ENCODE data around the gene CLHC1. TPM values are rescaled to one million over a fixed set of nuclear protein-coding genes. Genes with fewer than 3 reads are reported as not detected.
"Not testable (repeated sequence)": the region's sequence is repeated elsewhere in the genome, so short reads cannot be mapped to it uniquely, and the experiment has no call there.

Gene CLHC1
- total and polyA plus RNA-seq, 4 donors = 0.45 to 4.9 (median 2.6) TPM

DNA sequence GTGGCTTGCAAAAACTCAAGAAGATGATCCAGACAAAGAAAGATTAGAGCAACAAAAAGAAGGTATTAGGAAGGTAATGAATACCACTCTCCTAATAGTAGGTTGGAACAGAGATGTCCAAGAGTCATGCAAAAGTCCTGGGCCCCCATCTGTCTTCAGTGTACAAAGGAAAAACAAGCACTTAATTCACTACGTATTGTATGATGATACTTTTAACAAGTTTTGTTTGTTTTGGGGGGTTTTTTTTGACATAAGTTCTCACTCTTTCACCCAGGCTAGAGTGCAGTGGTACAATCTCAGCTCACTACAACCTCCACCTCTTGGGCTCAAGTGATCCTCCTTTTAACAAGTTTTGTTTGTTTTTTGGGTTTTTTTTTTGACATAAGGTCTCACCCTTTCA is 101.2 kb downstream of the CLHC1 start:
- Histone ChIP-seq H3K36me3 (ENCODE audit: control insufficient read depth in 4 of 4, insufficient read depth in 3 of 4, low read depth in 1 of 4, low read length in 3 of 4) (no peaks in the 10 kb centered on the region), H3K9me3 (ENCODE audit: control insufficient read depth in 4 of 4, low read length in 3 of 4) (no peaks in the 10 kb centered on the region), H3K9ac (ENCODE audit: low read depth in 1 of 2, low read length in 2 of 2) (no peak overlapping the region), H3K27me3 (ENCODE audit: control insufficient read depth in 4 of 4, insufficient read depth in 4 of 4, low read length in 3 of 4) (no peaks in the 10 kb centered on the region), H3K4me3 (ENCODE audit: low read depth in 1 of 3, low read length in 3 of 3) (no peak overlapping the region), H3K4me1 (ENCODE audit: control insufficient read depth in 4 of 4, insufficient read depth in 4 of 4, low read length in 3 of 4) (peaks cover 0 to 4% (median 1%) of the 10 kb centered on the region in 4 donors), H3K27ac (ENCODE audit: low read depth in 1 of 2, low read length in 2 of 2) (no peak overlapping the region)
- WGBS = 79% methylated on average over 1 of the region's 1 CpG
- no peak for DNase-seq (ENCODE audit: low spot score)
- TF ChIP-seq HNF4G (IDR thresholded peaks at IDR 0.05) (no peak), CTCF (IDR thresholded peaks at IDR 0.05; ENCODE audit: low read depth, low read length, missing input control) (no peak), MAX (IDR thresholded peaks at IDR 0.05) (no peak), GABPA (IDR thresholded peaks at IDR 0.05 in 1 of 2, conservative IDR thresholded peaks at IDR 0.05 in 1 of 2) (no peak), ZBTB33 (IDR thresholded peaks at IDR 0.05) (no peak), TAF1 (conservative IDR thresholded peaks at IDR 0.05) (no peak), RAD21 (IDR thresholded peaks at IDR 0.05) (no peak), RXRA (IDR thresholded peaks at IDR 0.05) (no peak)

- H3K9me3 ChIP-seq (ENCODE audit: control insufficient read depth in 4 of 4, low read length in 3 of 4); H3K9ac ChIP-seq (ENCODE audit: low read depth in 1 of 2, low read length in 2 of 2); H3K4me3 ChIP-seq (ENCODE audit: low read depth in 1 of 3, low read length in 3 of 3); H3K27ac ChIP-seq (ENCODE audit: low read depth in 1 of 2, low read length in 2 of 2); H3K4me1 ChIP-seq (ENCODE audit: control insufficient read depth in 4 of 4, insufficient read depth in 4 of 4, low read length in 3 of 4); DNase-seq (ENCODE audit: low spot score); H3K27me3 ChIP-seq (ENCODE audit: control insufficient read depth in 4 of 4, insufficient read depth in 4 of 4, low read length in 3 of 4); H3K36me3 ChIP-seq (ENCODE audit: control insufficient read depth in 4 of 4, insufficient read depth in 3 of 4, low read depth in 1 of 4, low read length in 3 of 4): not testable (repeated sequence)
- 94% methylated on average over 4 of the region's 4 CpGs for WGBS
These were observed 105.5 kb downstream of the CLHC1 start for GRCh38 chr2:55126643-55127042.

Other genes with a start within 250 kb of the CLHC1 start
- gene RTN4, start 181.8 kb downstream of the CLHC1 start, total RNA-seq = 100 to 1,000 TPM in 1 of 2 donors, 10 to 100 TPM in 1; 73.5 to 213 TPM
- 100 to 1,000 TPM in 1 of 2 donors, 10 to 100 TPM in 1; 88.8 to 348 TPM for gene RTN4, start 181.8 kb downstream of the CLHC1 start, polyA plus RNA-seq
- gene RPS27A, start 395 bp upstream of the CLHC1 start, total RNA-seq = 100 to 1,000 TPM; 225 to 555 TPM
- gene RPS27A, start 395 bp upstream of the CLHC1 start, polyA plus RNA-seq = 100 to 1,000 TPM; 424 to 655 TPM
- gene MTIF2, start 36.9 kb upstream of the CLHC1 start, total RNA-seq = 10 to 100 TPM; 15.4 to 29.7 TPM
- gene MTIF2, start 36.9 kb upstream of the CLHC1 start, polyA plus RNA-seq = 10 to 100 TPM; 17.1 to 19.3 TPM
- gene CCDC88A, start 187.6 kb upstream of the CLHC1 start, total RNA-seq = 10 to 100 TPM; 20.3 to 31.0 TPM
- 10 to 100 TPM in 1 of 2 donors, 1 to 10 TPM in 1; 4.0 to 10.7 TPM for gene CCDC88A, start 187.6 kb upstream of the CLHC1 start, polyA plus RNA-seq